Prostate gland (tissue), 2 donors: Measurements from ENCODE around the gene OXT.

ENCODE experiments used
- POLR2A ChIP-seq: fragments of 450-650 bp; IDR thresholded peaks from one replicate; pipeline ENCODE4 v1.6.1; 2016; ENCODE audit warnings: antibody characterized with exemption, mild to moderate bottlenecking
- POLR2AphosphoS5 ChIP-seq: sonication (generic); formaldehyde crosslinking; IDR thresholded peaks from one replicate; pipeline ENCODE4 v1.6.1; 2017; ENCODE audit warnings: antibody characterized with exemption
- TF ChIP-seq, protein P1 (sequence below), 4 experiments: fragments of 200-600 bp in 2 of 4; fragments of 450-650 bp in 2 of 4; sonication (generic) in 2 of 4; IDR thresholded peaks; 1 replicate in 3 of 4; 2 replicates in 1 of 4; pipeline ENCODE4 v1.5.1; 2016 to 2019; ENCODE audit warnings: antibody characterized with exemption in 4 of 4, mild to moderate bottlenecking in 2 of 4, moderate library complexity in 2 of 4

DNA sequence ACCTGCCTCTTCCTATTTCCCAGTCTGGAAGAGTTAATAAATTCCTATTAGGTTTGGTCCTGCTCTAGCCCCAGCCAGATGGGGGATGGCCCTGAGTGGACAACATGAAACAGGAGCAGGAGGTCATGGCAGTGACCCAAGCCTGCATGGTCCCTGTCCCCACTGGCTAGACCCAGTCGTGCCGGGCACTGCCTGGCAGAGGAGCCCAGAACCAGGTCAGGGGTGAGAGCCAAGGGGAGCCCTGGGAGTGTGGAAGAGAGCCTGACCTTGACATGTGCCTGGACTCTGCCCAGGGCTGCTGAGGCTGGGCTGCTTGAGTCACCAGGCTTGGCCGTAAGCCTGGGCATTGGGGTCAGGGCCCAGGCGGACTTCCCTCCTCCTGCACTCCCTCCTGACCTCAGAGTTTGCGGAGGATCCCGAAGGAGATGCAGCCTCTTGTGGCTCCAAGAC, 9.5 kb downstream of the OXT start:
- TF ChIP-seq, protein P1, sequence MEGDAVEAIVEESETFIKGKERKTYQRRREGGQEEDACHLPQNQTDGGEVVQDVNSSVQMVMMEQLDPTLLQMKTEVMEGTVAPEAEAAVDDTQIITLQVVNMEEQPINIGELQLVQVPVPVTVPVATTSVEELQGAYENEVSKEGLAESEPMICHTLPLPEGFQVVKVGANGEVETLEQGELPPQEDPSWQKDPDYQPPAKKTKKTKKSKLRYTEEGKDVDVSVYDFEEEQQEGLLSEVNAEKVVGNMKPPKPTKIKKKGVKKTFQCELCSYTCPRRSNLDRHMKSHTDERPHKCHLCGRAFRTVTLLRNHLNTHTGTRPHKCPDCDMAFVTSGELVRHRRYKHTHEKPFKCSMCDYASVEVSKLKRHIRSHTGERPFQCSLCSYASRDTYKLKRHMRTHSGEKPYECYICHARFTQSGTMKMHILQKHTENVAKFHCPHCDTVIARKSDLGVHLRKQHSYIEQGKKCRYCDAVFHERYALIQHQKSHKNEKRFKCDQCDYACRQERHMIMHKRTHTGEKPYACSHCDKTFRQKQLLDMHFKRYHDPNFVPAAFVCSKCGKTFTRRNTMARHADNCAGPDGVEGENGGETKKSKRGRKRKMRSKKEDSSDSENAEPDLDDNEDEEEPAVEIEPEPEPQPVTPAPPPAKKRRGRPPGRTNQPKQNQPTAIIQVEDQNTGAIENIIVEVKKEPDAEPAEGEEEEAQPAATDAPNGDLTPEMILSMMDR (IDR thresholded peaks at IDR 0.05) = no peak
- TF ChIP-seq POLR2A = no peak
- TF ChIP-seq POLR2AphosphoS5 = no peak
